ENCODE measurements around the gene SP8. TPM values are rescaled to one million over a fixed set of nuclear protein-coding genes. Genes with fewer than 3 reads are reported as not detected.
"Not testable (repeated sequence)": the region's sequence is repeated elsewhere in the genome, so short reads cannot be mapped to it uniquely, and the experiment has no call there.

SP8 gene
- not detected in 2 replicates for total RNA-seq

DNA sequence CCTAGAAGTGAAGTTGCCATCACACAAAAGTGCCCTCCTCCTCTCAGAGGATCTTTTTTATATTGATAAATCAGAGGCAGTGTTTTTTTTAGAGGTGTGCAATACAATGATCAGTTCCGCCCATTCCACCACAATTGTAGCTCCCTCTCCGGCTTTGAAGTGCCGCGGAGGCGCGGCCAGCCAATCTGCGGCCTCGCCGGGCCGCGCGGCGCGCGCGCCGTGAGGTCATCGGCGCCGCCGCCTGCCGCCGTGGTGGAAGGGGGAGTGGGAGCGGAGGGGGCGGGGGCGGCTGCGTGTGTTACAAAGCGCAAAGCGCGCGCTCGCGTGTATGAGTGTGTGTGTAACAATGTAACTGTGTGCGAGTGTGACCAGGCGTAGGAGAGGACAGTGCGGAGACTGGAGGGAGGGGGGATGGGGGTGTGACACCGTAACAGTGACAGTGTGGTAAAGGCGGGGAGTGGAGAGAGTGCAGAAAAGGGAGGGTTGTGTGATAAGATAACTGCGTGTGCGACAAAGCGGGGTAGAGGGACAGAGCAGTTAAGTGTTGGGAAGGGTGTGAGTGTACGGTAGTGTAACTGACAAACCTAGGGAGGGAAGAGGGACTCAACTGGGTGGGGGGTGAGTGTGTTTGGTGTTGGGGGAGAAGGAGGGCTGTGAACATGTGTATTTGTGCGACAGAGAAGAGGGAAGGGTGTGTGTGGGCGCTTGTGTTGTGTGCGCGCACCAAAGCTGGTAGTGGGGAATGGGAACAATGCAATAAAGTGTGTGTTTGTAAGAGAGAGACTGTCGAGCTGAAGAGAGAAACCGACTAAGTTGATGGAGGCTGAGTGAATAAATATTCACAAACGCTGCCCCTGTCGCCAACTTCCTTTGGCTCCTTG is at the start of gene SP8:
TSS of gene SP8 (minus strand) at position 108 of the 881 bp plus-strand sequence. CDS start at position 20, 88 bp downstream.
- intact Hi-C loops (cut with micrococcal nuclease), result loop anchor here (1.0 to 5.0 kb wide), 2 partner anchors 9 to 1675 kb away; no protein-coding TSS in a partner anchor

DNA sequence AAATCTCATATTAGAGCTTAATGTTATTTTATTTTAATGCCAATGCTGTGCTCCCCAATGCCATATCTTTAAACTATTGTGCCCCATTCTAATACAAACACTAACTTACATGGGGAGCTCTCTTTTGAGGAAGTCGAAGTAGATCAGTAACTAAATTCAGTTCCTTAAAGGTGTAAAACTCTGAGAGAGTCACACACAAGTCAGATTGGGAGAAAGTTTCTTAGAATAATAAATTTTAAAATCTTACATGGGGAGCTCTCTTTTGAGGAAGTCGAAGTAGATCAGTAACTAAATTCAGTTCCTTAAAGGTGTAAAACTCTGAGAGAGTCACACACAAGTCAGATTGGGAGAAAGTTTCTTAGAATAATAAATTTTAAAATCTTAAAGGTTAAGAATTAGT is 49.7 kb upstream of the SP8 start:
- intact Hi-C loops (cut with micrococcal nuclease), result not testable (repeated sequence)

GRCh38 chr7:20835111-20835750 is 48.5 kb upstream of the SP8 start:
- intact Hi-C loops (cut with micrococcal nuclease), result no loop called here

DNA sequence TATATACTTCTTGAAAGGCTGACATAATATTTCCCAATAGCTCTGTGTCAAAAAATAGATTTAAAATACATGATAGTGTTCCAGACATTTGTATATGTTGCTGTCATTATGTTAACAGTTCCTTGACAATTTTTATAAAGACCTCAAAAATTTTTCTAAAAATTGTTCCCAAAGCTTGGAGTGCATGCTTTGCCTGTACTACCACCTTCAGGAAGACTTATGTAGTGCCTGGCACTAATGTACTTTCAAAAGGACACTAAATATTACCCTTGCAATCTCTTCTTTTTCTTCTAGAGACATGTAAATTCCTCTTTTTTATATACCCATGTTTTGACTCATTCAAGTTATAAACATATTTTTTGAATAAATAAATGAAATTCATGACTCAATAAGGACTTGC is 48.0 kb upstream of the SP8 start:
- intact Hi-C loops (cut with micrococcal nuclease), result no loop called here

DNA sequence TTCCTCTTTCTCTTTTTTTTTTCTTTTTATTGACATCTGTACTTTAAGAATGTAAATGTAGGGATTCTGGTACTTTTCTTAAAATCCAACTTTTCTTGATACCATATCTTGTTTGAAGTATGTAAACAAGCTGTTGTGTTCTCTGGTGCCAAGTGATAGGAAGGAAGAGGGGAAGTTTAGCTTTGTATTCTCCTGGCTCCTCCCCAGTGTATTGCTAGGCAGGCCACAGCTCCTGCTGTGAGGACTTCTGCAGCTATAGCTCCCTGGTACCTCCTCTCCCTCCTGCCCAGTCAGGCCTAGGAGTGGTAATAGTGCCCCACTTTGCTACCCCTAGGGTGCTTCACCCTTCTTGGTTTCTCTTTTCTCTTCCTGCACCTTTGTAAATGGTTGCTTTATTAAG is 45.3 kb upstream of the SP8 start:
- intact Hi-C loops (cut with micrococcal nuclease), result no loop called here

- intact Hi-C loops (cut with micrococcal nuclease), result no loop called here
Measured at GRCh38 chr7:20831451-20831850, 44.8 kb upstream of the SP8 start.

- intact Hi-C loops (cut with micrococcal nuclease), result no loop called here
Measured at GRCh38 chr7:20828947-20829346, 42.3 kb upstream of the SP8 start.

- intact Hi-C loops (cut with micrococcal nuclease), result no loop called here
Measured at GRCh38 chr7:20827172-20827571, 40.5 kb upstream of the SP8 start.

DNA sequence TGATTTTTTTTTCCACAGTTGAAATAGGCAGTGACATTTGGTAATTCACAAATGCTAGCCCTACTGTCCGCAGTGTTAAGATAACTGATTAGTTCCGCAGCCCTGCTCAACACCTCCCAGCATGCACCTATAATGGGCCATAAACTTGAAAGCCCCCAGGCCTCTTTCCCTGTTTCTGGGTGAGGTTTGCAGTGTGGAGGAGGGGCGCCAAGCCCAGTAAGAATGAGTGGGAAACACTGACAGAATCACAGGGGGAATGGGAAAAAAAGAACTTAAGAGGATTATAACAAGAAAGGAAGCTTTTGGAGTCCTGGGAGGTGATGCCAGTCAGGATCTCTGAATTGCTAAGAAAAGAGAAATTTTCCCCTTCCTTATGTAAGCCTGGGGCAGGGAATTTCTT is 39.6 kb upstream of the SP8 start:
- intact Hi-C loops (cut with micrococcal nuclease), result no loop called here

GRCh38 chr7:20825555-20825954 is 38.9 kb upstream of the SP8 start:
- intact Hi-C loops (cut with micrococcal nuclease), result no loop called here

GRCh38 chr7:20821390-20821789 is 34.7 kb upstream of the SP8 start:
- intact Hi-C loops (cut with micrococcal nuclease), result not testable (repeated sequence)

- intact Hi-C loops (cut with micrococcal nuclease), result no loop called here
Measured at GRCh38 chr7:20816372-20816959, 29.8 kb upstream of the SP8 start.

- intact Hi-C loops (cut with micrococcal nuclease), result no loop called here
Measured at GRCh38 chr7:20804345-20804744, 17.7 kb upstream of the SP8 start.

GRCh38 chr7:20799566-20800366 is 13.1 kb upstream of the SP8 start:
- intact Hi-C loops (cut with micrococcal nuclease), result loop anchor here (2.0 to 10.0 kb wide), 4 partner anchors 17 to 968 kb away; partner anchors contain the start of gene DNAH11

GRCh38 chr7:20798694-20799121 is 12.0 kb upstream of the SP8 start:
- intact Hi-C loops (cut with micrococcal nuclease), result loop anchor here (2.0 to 10.0 kb wide), 4 partner anchors 16 to 969 kb away; partner anchors contain the start of gene DNAH11

DNA sequence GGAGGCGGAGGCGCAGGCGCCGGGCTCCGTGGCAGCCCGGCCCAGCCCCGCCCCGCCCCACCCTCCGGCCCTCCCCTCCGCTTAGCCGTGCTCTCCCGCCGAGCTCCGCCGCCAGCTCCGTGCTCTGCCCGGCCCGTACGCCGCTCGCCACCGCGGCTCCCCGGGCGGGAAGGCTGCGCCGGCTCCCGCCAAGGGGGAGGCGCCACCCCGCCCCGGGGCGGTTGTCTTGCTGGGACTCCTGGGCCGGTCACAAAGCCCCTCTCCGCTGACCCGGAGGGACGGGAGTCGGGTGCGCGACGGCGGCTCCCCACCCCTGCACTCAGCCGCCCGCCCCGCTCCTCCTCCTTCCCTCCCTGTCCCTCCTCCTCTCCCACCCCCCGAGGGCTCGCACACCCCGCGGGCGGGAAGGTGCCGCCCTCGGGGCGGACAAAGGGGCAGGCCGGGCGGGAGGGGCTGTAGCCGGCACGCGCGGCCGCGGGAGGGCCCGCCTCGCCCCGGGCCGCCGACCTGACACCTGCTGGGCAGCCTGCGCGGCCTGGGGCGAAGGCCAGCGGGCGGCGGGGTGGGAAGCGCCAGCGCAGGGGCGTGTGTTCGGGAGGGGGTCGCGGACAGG is 11.5 kb upstream of the SP8 start:
- intact Hi-C loops (cut with micrococcal nuclease), result loop anchor here (2.0 to 10.0 kb wide), 4 partner anchors 15 to 969 kb away; partner anchors contain the start of gene DNAH11

DNA sequence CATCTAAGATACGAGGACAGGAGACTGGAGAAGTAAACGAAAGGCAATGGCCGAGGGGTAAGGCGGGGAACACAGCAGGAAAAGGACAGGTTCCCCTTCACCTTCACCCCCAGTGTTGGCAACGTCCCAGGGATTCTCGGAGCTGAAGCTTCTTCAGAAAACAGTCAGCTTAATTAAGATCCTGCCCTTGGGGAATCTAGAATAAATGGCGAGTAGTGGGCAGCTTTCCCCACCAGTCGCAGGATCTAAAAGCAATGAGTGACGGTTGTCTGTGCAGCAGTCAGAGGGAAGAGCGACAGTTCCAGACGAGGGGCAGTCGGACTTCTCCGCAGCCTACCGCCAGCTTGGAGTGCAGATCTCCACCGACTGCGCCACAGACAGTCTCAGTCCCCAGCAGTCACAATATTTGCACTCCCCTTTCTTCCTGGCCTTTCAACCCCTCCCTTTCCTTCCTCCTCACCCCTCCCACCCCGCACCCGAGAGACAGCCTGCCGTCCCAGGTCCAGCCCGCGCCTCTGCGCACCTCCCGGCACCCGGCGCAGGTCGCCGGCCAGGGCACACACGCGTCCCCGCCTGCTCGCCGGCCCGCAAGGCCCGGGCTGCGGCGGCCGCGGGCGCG is 10.9 kb upstream of the SP8 start:
- intact Hi-C loops (cut with micrococcal nuclease), result loop anchor here (2.0 to 10.0 kb wide), 5 partner anchors 15 to 970 kb away; partner anchors contain the start of gene DNAH11

DNA sequence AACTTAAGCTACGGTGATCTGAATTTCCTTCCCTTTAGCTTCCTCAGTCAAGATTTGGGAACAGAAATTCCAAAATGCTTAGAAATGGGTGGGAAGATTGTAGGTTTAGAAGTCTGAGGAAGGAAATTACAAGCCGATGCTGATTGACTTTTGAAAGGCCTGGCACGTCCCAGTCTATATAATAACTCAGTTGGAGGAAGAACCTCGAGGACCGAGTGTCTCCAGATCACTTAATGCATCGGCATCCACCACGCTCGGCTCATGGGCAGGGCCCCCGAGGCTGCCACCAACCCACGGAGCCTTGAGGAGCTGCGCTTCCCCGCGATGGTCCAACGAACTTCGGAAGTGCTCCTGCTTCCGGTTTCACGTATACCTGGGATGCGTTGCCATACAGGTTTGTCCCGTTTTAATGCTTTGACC is 10.4 kb upstream of the SP8 start:
- intact Hi-C loops (cut with micrococcal nuclease), result loop anchor here (2.0 to 10.0 kb wide), 4 partner anchors 455 to 970 kb away; partner anchors contain the start of gene DNAH11

DNA sequence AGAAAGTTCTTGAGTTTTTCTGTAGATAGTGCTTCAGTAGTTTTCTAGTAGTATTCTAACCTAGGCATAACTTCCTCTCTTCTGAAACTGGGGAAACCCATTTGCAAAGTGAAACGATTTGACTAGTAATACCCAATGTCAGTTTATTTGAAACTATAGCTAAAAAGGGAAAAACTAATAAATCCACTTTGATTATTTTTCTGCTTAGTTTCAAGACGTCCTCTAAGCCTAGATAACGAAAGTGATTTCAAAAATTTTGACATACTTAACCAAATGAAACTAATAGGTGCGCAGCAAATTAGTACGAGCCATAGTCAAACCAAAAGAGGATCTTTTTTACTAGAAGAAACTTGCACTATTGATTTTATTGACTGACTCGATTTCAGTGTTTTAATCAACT is 9.8 kb upstream of the SP8 start:
- intact Hi-C loops (cut with micrococcal nuclease), result loop anchor here (1.0 to 10.0 kb wide), 5 partner anchors 10 to 971 kb away; partner anchors contain the start of genes DNAH11 and SP8

DNA sequence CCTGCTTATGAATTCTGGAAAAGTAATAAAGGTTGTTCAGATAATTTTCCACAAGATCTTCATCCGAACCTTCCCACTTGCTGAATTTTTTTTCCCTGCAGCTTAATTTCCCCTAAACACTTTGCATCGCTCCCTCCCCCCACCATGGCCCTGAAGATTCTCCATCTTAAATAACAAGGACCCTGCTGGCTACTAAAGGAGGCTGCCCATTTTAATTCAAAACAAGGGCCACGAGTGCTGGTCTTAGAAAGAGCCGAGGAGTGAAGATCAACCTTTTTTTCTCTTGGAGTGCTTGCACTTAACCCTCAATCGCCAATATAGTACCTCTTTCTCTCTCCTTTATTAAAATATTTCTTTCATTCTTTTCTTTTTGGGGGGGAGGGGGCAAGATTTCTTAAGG is 9.2 kb upstream of the SP8 start:
- intact Hi-C loops (cut with micrococcal nuclease), result loop anchor here (1.0 to 10.0 kb wide), 5 partner anchors 10 to 971 kb away; partner anchors contain the start of genes DNAH11 and SP8
